ENCODE measurements around the gene SLC16A9.

GRCh38 chr10:59666310-59666709 is 43.3 kb downstream of the SLC16A9 start:
- TF ChIP-seq CTCF (conservative IDR thresholded peaks at IDR 0.05) = no peak
- no peak for TF ChIP-seq ZFX (IDR thresholded peaks at IDR 0.05)

All from C4-2B (cell line).